OCI-LY7 (cell line): ENCODE data around the gene DOCK4.

Source experiments
- CTCF ChIP-seq: fragments of 200-600 bp; sonication (generic); conservative IDR thresholded peaks from 2 replicates; pipeline ENCODE4 v1.5.1; 2014; ENCODE audit warnings: mild to moderate bottlenecking, antibody characterized with exemption, low read length, moderate library complexity, mixed read lengths
- EZH2phosphoT487 ChIP-seq: fragments of 200-600 bp; sonication (generic); IDR thresholded peaks from 2 replicates; pipeline ENCODE4 v1.6.1; 2018; ENCODE audit warnings: low read depth, borderline replicate concordance, mild to moderate bottlenecking, mixed run types, antibody characterized with exemption, low read length, moderate library complexity, mixed read lengths

GRCh38 chr7:112019932-112020331 is 186.3 kb downstream of the DOCK4 start:
- TF ChIP-seq CTCF, result no peak
- TF ChIP-seq EZH2phosphoT487, result no peak
